ENCODE measurements around the gene PDGFA.

DNA sequence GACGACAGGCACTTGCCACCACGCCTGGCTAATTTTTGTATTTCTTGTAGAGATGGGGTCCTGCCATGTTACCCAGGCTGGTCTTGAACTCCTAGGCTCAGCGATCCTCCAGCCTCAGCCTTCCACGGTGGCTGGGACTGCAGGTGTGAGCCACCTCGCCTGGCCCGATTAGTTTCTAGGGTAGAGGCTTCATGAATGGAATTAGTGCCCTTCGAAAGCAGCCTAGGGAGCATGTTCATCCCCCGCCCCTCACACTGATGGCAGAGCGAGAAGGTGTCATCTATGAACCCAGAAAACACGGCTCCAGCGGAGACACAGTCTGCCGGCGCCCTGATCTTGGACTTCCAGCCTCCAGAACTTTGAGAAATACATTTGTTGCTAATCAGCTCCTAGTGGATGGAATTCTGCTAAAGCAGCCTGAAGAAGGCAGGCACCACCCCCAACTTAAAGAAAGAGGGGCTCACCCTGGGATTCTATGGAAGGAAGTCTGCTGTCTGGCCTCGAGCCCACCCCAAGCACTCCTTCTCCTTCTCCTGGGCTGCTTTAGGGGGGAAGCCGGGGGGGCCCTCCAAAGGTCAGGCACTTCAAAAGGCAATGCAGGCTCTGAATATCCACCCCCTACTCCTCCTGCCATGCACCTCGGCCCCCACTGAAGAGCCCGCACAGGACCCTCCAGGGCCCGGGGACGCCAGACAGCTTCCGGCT lies 10.1 kb downstream of the PDGFA start:
- TF ChIP-seq, protein P1, sequence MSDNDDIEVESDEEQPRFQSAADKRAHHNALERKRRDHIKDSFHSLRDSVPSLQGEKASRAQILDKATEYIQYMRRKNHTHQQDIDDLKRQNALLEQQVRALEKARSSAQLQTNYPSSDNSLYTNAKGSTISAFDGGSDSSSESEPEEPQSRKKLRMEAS (IDR thresholded peaks at IDR 0.05) = no peak
- TF ChIP-seq TEAD4 (IDR thresholded peaks at IDR 0.05) = no peak
- TF ChIP-seq CEBPB (IDR thresholded peaks at IDR 0.05) = no peak

Data from Ishikawa (cell line).